ENCODE data around the gene ARMH4. TPM values are rescaled to one million over a fixed set of nuclear protein-coding genes. Genes with fewer than 3 reads are reported as not detected.

ARMH4 gene
- polyA plus RNA-seq, 3 donors, result 0.07 TPM; not detected in 2

GRCh38 chr14:58078068-58078467, 73.9 kb downstream of the ARMH4 start:
- no peaks in the 10 kb centered on the region for H3K27me3 Mint-ChIP-seq (ENCODE audit: low read depth in 3 of 3)
- H3K4me3 ChIP-seq (replicated peaks in 1 of 3; ENCODE audit: low read depth in 2 of 3, low read length in 3 of 3), result no peak overlapping the region
- no peak overlapping the region for H3K9ac ChIP-seq (ENCODE audit: insufficient read depth, low read length, poor library complexity, severe bottlenecking)
- no peaks in the 10 kb centered on the region for H3K27me3 ChIP-seq (ENCODE audit: control insufficient read depth in 2 of 2, insufficient read depth in 2 of 2, low read length in 2 of 2)
- no peak overlapping the region for H3K4me2 ChIP-seq (replicated peaks; ENCODE audit: extremely low read depth, low read length, poor library complexity, severe bottlenecking)
- H3K36me3 Mint-ChIP-seq, result no peaks in the 10 kb centered on the region
- H4K20me1 ChIP-seq (ENCODE audit: insufficient read depth, low read length), result no peaks in the 10 kb centered on the region
- H3K9me3 Mint-ChIP-seq, result no peaks in the 10 kb centered on the region
- H3K36me3 ChIP-seq (replicated peaks in 1 of 2; ENCODE audit: control insufficient read depth in 1 of 2, insufficient read depth in 2 of 2, low read length in 2 of 2), result no peaks in the 10 kb centered on the region
- no peaks in the 10 kb centered on the region for H3K4me1 ChIP-seq (ENCODE audit: control insufficient read depth in 1 of 2, insufficient read depth in 2 of 2, low read length in 2 of 2)
- H3K27ac Mint-ChIP-seq, result no peak overlapping the region
- intact Hi-C loops (cut with micrococcal nuclease), result no loop called here
- H3K4me1 Mint-ChIP-seq, result peaks cover 8% of the 10 kb centered on the region
- TF ChIP-seq CTCF (IDR thresholded peaks at IDR 0.05), result no peak
- H3K4me3 Mint-ChIP-seq, result no peak overlapping the region
- DNase-seq, result no peak
- no peak overlapping the region for H3K27ac ChIP-seq (ENCODE audit: low read depth in 1 of 2, low read length in 2 of 2)
- no peaks in the 10 kb centered on the region for H3K9me3 ChIP-seq (replicated peaks in 1 of 2; ENCODE audit: control insufficient read depth in 1 of 2, insufficient read depth in 1 of 2, low read length in 2 of 2)
- H3K79me2 ChIP-seq (ENCODE audit: insufficient read depth, low read length), result no peaks in the 10 kb centered on the region
- no peak overlapping the region for H2AFZ ChIP-seq (ENCODE audit: insufficient read depth, low read depth, low read length, poor library complexity, severe bottlenecking)

- intact Hi-C loops (cut with micrococcal nuclease), result no loop called here
- H3K27me3 Mint-ChIP-seq (ENCODE audit: low read depth in 3 of 3), result no peaks in the 10 kb centered on the region
- H3K36me3 Mint-ChIP-seq, result no peaks in the 10 kb centered on the region
- Histone ChIP-seq H3K79me2 (ENCODE audit: insufficient read depth, low read length) (no peaks in the 10 kb centered on the region), H3K9ac (ENCODE audit: insufficient read depth, low read length, poor library complexity, severe bottlenecking) (no peak overlapping the region), H2AFZ (ENCODE audit: insufficient read depth, low read depth, low read length, poor library complexity, severe bottlenecking) (no peak overlapping the region), H3K4me3 (replicated peaks in 1 of 3; ENCODE audit: low read depth in 2 of 3, low read length in 3 of 3) (no peak overlapping the region), H3K36me3 (replicated peaks in 1 of 2; ENCODE audit: control insufficient read depth in 1 of 2, insufficient read depth in 2 of 2, low read length in 2 of 2) (no peaks in the 10 kb centered on the region), H3K4me2 (replicated peaks; ENCODE audit: extremely low read depth, low read length, poor library complexity, severe bottlenecking) (no peak overlapping the region), H3K9me3 (replicated peaks in 1 of 2; ENCODE audit: control insufficient read depth in 1 of 2, insufficient read depth in 1 of 2, low read length in 2 of 2) (no peaks in the 10 kb centered on the region), H3K27ac (ENCODE audit: low read depth in 1 of 2, low read length in 2 of 2) (no peak overlapping the region), H3K27me3 (ENCODE audit: control insufficient read depth in 2 of 2, insufficient read depth in 2 of 2, low read length in 2 of 2) (no peaks in the 10 kb centered on the region), H3K4me1 (ENCODE audit: control insufficient read depth in 1 of 2, insufficient read depth in 2 of 2, low read length in 2 of 2) (no peaks in the 10 kb centered on the region), H4K20me1 (ENCODE audit: insufficient read depth, low read length) (no peaks in the 10 kb centered on the region)
- no peak for TF ChIP-seq CTCF (IDR thresholded peaks at IDR 0.05)
- no peak for DNase-seq
- no peak overlapping the region for H3K4me3 Mint-ChIP-seq
- no peak overlapping the region for H3K27ac Mint-ChIP-seq
- H3K4me1 Mint-ChIP-seq, result peaks cover 7% of the 10 kb centered on the region
- WGBS (ENCODE audit: insufficient coverage), result 100% methylated on average over 1 of the region's 1 CpG
- no peaks in the 10 kb centered on the region for H3K9me3 Mint-ChIP-seq
These were observed 74.4 kb downstream of the ARMH4 start for GRCh38 chr14:58077621-58078020.

All from CD14-positive monocyte (primary cell).